Kidney (tissue), 14 donors: ENCODE data around the gene METTL25B. TPM values are rescaled to one million over a fixed set of nuclear protein-coding genes. Genes with fewer than 3 reads are reported as not detected.

Experiments used
- DNase-seq, 5 donors: peaks; one replicate each; pipeline ENCODE4 v3.0.0-alpha.2; 2013 to 2020
- FAIRE-seq: peaks from 2 replicates; lab custom pipeline; 2012; peaks lifted over from hg19 to GRCh38; lab: Jason Lieb, UNC
- H3K27ac ChIP-seq, 2 donors: one replicate each; pipeline ENCODE4 v1.7.0; 2013; ENCODE audit warnings: low read depth in 2 of 2, low read length in 2 of 2, inconsistent platforms in 1 of 2
- H3K27me3 ChIP-seq: one replicate; pipeline ENCODE4 v1.7.1; 2013; ENCODE audit warnings: low read length, inconsistent platforms; ENCODE audit not compliant: control insufficient read depth, insufficient read depth
- H3K36me3 ChIP-seq, 3 donors: one replicate each; pipeline versions ENCODE4 v1.7.0 to v1.7.1; 2013; ENCODE audit warnings: low read length in 3 of 3, control low read depth in 1 of 3, inconsistent platforms in 1 of 3; ENCODE audit not compliant: insufficient read depth in 3 of 3, control insufficient read depth in 2 of 3
- H3K4me1 ChIP-seq, 3 donors: one replicate each; pipeline versions ENCODE4 v1.7.0 to v1.7.1; 2013; ENCODE audit warnings: low read length in 3 of 3, inconsistent platforms in 1 of 3, low read depth in 1 of 3; ENCODE audit not compliant: control insufficient read depth in 2 of 3, insufficient read depth in 2 of 3
- H3K4me3 ChIP-seq, 3 donors: one replicate each; pipeline versions ENCODE4 v1.7.0 to v1.8.1; 2013; ENCODE audit warnings: low read length in 3 of 3, control low read depth in 1 of 3, inconsistent platforms in 1 of 3
- H3K9ac ChIP-seq, 3 donors: one replicate each; pipeline versions ENCODE4 v1.7.0 to v1.7.1; 2013; ENCODE audit warnings: low read length in 3 of 3, control low read depth in 1 of 3, inconsistent platforms in 1 of 3
- H3K9me3 ChIP-seq, 3 donors: one replicate each; pipeline versions ENCODE4 v1.7.0 to v1.7.1; 2013; ENCODE audit warnings: low read length in 3 of 3, control low read depth in 1 of 3, inconsistent platforms in 1 of 3; ENCODE audit not compliant: control insufficient read depth in 2 of 3, insufficient read depth in 1 of 3
- CTCF ChIP-seq: IDR thresholded peaks from 3 replicates; pipeline ENCODE4 v1.5.1; 2012; ENCODE audit warnings: mild to moderate bottlenecking, moderate library complexity, borderline replicate concordance; ENCODE audit not compliant: insufficient read depth; ENCODE audit errors: extremely low read depth
- intact Hi-C: fragments of 100-400 bp; cut with DNase I; formaldehyde crosslinking; loops from one replicate; pipeline ENCODE4 v1.11.1; 2022
- polyA plus RNA-seq: library from polyadenylated mRNA; stranded (reverse); fragments of 350-450 nt; fragmentation: Illumina TruSeq; extraction: RNeasy Lipid Tissue Mini Kit (QIAGEN cat#74804); gene quantifications from one replicate; pipeline ENCODE4 v1.2.3, GENCODE V29; 2014; ENCODE audit warnings: low read depth, low replicate concordance; ENCODE audit not compliant: insufficient read depth
- total RNA-seq: library from RNA; stranded (reverse); fragmentation: NEBNext Ultra II Directional; extraction: Animal tissue kit (Norgen Biotek cat#: 25700); gene quantifications from one replicate; pipeline ENCODE4 v1.2.1, GENCODE V29; 2021
- donor health status: control.
- donor health status: control.
- donor health status: control.
- donor health status: control.
- donor health status: control.
- donor health status: DM: yes; HTN: yes; CAD: no.
- donor health status: Normal renal cell carcinoma (clear cell type).

METTL25B gene
- total and polyA plus RNA-seq, 2 donors from 2014 or later: 29.4 to 35.2 TPM

- no peak for TF ChIP-seq CTCF
- intact Hi-C loops: no loop called here
- peak in 4 of 5 donors; percentile 77 to 90 (median 88) for DNase-seq
- Histone ChIP-seq H3K27ac (no peak overlapping the region), H3K9me3 (no peaks in the 10 kb centered on the region), H3K4me1 (peaks cover 0 to 12% (median 6%) of the 10 kb centered on the region in 3 donors), H3K4me3 (no peak overlapping the region), H3K36me3 (no peaks in the 10 kb centered on the region), H3K9ac (no peak overlapping the region), H3K27me3 (no peaks in the 10 kb centered on the region)
- FAIRE-seq: no peak
Observed at GRCh38 chr1:156693848-156694689, 34.2 kb upstream of the METTL25B start.

GRCh38 chr1:156694690-156694962, 33.6 kb upstream of the METTL25B start:
- H3K4me3 ChIP-seq: no peak overlapping the region
- H3K9ac ChIP-seq: no peak overlapping the region
- no peaks in the 10 kb centered on the region for H3K36me3 ChIP-seq
- no peak for FAIRE-seq
- H3K27ac ChIP-seq: no peak overlapping the region
- H3K4me1 ChIP-seq: peaks cover 0 to 12% (median 6%) of the 10 kb centered on the region in 3 donors
- no peak for TF ChIP-seq CTCF
- H3K27me3 ChIP-seq: no peaks in the 10 kb centered on the region
- H3K9me3 ChIP-seq: no peaks in the 10 kb centered on the region
- no peak for DNase-seq
- intact Hi-C loops: no loop called here

- Histone ChIP-seq H3K4me1 (peaks cover 0 to 8% (median 6%) of the 10 kb centered on the region in 3 donors), H3K9ac (no peak overlapping the region), H3K9me3 (no peaks in the 10 kb centered on the region), H3K27me3 (no peaks in the 10 kb centered on the region), H3K36me3 (no peaks in the 10 kb centered on the region), H3K4me3 (no peak overlapping the region), H3K27ac (no peak overlapping the region)
- no peak for FAIRE-seq
- DNase-seq: peak in 1 of 5 donors; percentile 48
- no peak for TF ChIP-seq CTCF
- intact Hi-C loops: no loop called here
Observed at GRCh38 chr1:156696755-156697154, 31.5 kb upstream of the METTL25B start.

- Histone ChIP-seq H3K27me3 (no peaks in the 10 kb centered on the region), H3K4me3 (no peak overlapping the region)
Observed at GRCh38 chr1:156697481-156697880, 30.8 kb upstream of the METTL25B start.

More at GRCh38 chr1:156697481-156697880, 30.8 kb upstream of the METTL25B start:
- DNase-seq (peak in 3 of 5 donors; percentile 57 to 72 (median 69)), FAIRE-seq (no peak)
- TF ChIP-seq CTCF: no peak
- Histone ChIP-seq H3K4me1 (peaks cover 0 to 6% (median 2%) of the 10 kb centered on the region in 3 donors), H3K27ac (no peak overlapping the region), H3K36me3 (no peaks in the 10 kb centered on the region), H3K9me3 (no peaks in the 10 kb centered on the region), H3K9ac (no peak overlapping the region)
- intact Hi-C loops: no loop called here
